GM21390 (cell line): ENCODE results near the gene RASL11A.
"Not testable (repeated sequence)": the region's sequence is repeated elsewhere in the genome, so short reads cannot be mapped to it uniquely, and the experiment has no call there.

Experiments used
- ATAC-seq: cut with Tn5 transposase; IDR thresholded peaks from one replicate; pipeline ENCODE4 v1.9.1; 2021; ENCODE audit not compliant: unreplicated experiment

RASL11A gene

GRCh38 chr13:27298849-27299248, 28.2 kb downstream of the RASL11A start:
- ATAC-seq, result no peak

- ATAC-seq, result not testable (repeated sequence)
These were observed 29.8 kb downstream of the RASL11A start for GRCh38 chr13:27300406-27300805.

- no peak for ATAC-seq
These were observed 30.4 kb downstream of the RASL11A start for GRCh38 chr13:27300941-27301586.

GRCh38 chr13:27302643-27303262, 32.1 kb downstream of the RASL11A start:
- ATAC-seq, result no peak

GRCh38 chr13:27304099-27304498, 33.5 kb downstream of the RASL11A start:
- ATAC-seq, result no peak

GRCh38 chr13:27304611-27305010, 34.0 kb downstream of the RASL11A start:
- ATAC-seq, result no peak

GRCh38 chr13:27306364-27306763, 35.7 kb downstream of the RASL11A start:
- ATAC-seq, result no peak

- no peak for ATAC-seq
These were observed 38.3 kb downstream of the RASL11A start for GRCh38 chr13:27308941-27309340.

GRCh38 chr13:27309401-27309958, 38.9 kb downstream of the RASL11A start:
- ATAC-seq, result no peak

GRCh38 chr13:27309967-27310598, 39.5 kb downstream of the RASL11A start:
- no peak for ATAC-seq

- ATAC-seq, result no peak
These were observed 40.3 kb downstream of the RASL11A start for GRCh38 chr13:27310946-27311345.

- no peak for ATAC-seq
These were observed 41.0 kb downstream of the RASL11A start for GRCh38 chr13:27311518-27312210.

- no peak for ATAC-seq
These were observed 43.1 kb downstream of the RASL11A start for GRCh38 chr13:27313770-27314169.

- no peak for ATAC-seq
These were observed 48.8 kb downstream of the RASL11A start for GRCh38 chr13:27319404-27319803.

- ATAC-seq, result no peak
These were observed 51.1 kb downstream of the RASL11A start for GRCh38 chr13:27321468-27322431.

- not testable (repeated sequence) for ATAC-seq
These were observed 51.8 kb downstream of the RASL11A start for GRCh38 chr13:27322443-27322842.
